Pulmonary artery endothelial cell (primary cell): ENCODE data around the gene RAC2. TPM values are rescaled to one million over a fixed set of nuclear protein-coding genes. Genes with fewer than 3 reads are reported as not detected.
"Not testable (repeated sequence)": the region's sequence is repeated elsewhere in the genome, so short reads cannot be mapped to it uniquely, and the experiment has no call there.

Source experiments
- DNase-seq: peaks from one replicate; pipeline ENCODE4 v3.0.0-alpha.2; 2011; ENCODE audit warnings: low read depth, low spot score
- total RNA-seq: library from RNA; depleted of rRNA; stranded (reverse); fragments of >200 nt; gene quantifications from 2 replicates; pipeline ENCODE4 v1.2.3, GENCODE V29; 2014

Gene RAC2
- total RNA-seq, 1 donor from 2014 or later = 19.4 TPM

DNA sequence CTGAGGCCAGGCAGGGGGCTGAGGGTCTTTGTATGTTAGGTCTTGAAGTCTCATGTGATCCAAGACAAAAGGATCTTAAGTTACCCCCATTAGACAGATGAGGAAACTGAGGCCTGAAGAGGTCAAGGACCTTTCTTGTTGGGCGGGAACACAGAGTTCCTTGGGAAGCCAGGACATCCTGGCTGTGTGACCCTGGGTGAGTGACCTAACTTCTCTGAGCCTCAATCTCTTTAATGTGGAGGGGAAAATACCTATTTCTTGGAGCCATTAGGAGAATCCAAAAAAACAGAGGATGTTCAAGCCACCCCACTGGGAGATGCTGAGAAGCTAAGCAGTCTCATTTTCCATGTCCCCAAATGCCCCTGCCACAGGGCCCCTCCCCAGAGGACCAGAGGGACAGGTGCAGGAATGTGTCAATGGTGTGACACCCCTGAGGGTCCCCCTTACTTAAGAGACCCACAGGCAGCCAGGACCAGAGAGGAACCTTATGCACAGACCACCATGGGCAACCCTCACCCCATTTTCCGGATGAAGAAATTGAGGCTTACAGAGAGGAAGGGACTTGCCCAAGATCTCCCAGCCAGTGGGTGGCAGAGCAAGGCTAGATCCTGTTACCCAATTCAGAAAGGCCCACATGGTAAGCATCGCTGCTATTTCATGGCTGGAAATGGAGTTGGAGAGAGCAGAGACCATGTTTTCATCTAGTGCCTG is 8.0 kb downstream of the RAC2 start:
- DNase-seq = no peak

DNA sequence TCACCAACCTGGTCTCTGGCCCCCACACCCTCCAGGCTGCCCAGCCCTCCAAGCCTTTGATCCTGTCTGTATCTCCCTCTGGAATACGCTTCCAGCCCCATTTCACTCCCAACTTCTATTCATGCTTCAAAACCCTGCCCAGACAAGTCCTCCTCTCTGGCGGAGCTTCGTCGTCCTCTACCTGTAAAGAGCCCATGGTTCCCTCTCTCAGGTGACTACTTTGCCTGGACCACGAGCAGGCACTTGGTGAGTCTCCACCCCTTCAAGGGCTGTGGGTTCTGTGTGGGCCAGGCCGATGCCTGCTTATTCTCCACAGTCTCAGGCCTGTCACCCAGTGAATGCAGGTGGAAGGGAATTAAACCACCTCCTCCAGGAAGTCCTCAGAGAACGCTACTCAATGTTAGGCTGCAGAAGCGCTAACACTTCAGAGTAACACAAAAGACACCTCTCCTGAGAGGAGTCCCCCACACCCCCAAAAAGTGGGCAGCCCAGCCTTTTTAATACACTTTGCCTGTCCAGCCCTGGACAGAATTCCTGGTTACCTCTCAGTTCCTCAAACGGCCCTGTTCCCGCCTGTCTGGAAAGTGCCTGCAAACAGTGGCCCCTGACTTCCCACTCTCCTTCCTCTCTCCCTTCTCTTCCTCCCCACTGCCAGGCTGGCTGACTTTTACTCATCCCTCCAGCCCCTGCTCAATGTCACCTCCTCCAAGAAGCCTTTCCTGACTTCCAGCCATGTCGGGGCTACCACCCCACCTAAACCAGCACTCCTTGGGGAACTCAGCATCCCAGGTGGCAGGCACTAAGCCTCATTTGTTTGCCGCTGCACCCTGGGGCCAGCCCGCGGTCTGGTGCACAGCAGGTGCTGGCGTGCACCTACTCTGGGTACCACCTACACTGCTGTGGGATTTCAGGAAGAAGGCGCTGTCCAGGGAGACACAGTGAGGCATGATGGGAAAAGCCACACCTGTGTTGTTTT is 9.0 kb downstream of the RAC2 start:
- DNase-seq = no peak

DNA sequence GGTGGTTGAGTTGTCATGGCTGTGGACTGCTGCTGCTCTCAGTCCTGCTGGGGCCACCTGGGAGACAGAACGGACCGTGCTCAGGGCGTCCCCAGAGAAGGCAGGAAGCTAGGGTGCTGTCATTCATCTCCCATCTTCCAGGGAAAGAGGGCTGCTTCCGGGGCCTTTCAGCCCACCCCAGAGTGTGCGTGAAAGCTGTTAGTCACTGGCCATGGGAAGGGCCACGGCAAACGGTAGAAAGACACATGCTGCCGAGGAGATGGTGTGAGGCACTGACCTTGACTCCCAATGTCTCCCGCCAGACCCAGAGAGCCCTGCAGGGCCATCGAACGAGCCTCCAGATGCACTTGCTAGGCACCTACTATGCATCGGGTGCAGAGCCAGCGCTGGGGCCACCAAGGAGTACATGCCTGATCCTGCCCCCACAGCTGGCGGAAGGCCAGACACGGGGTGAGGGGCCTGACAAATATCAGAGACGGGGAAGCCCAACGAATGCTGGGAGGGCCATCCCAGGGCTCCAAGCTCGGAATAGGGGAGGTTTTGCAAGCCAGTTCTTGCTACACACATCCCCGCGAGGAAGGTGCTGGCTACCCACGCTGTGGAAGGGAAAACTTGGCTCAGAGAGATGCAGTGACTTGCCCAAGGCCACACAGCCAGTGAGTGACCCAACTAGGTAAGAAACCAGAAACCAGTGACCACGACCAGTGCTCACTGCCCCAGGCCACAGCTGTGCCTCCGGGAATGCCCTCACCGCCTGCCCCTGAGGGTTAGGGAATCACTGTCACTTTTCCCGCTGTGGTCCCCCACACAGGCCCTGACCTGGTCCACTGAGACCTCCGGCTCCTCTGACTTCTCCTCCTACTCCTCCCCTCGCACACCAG is 10.1 kb downstream of the RAC2 start:
- DNase-seq = no peak

DNA sequence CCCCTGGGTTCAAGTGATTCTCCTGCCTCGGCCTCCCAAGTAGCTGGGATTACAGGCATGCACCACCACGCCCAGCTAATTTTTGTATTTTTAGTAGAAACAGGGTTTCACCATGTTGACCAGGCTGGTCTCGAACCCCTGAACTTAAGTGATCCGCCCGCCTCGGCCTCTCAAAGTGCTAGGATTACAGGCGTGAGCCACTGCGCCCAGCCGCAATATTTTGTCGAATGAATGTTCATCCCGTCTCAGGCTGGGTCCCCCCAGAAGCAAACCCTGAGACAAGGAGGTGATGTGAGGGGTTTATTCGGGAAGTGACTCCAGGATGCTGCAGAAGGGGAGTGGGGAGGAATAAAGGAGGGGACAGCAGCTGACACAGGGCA is 10.7 kb downstream of the RAC2 start:
- not testable (repeated sequence) for DNase-seq

DNA sequence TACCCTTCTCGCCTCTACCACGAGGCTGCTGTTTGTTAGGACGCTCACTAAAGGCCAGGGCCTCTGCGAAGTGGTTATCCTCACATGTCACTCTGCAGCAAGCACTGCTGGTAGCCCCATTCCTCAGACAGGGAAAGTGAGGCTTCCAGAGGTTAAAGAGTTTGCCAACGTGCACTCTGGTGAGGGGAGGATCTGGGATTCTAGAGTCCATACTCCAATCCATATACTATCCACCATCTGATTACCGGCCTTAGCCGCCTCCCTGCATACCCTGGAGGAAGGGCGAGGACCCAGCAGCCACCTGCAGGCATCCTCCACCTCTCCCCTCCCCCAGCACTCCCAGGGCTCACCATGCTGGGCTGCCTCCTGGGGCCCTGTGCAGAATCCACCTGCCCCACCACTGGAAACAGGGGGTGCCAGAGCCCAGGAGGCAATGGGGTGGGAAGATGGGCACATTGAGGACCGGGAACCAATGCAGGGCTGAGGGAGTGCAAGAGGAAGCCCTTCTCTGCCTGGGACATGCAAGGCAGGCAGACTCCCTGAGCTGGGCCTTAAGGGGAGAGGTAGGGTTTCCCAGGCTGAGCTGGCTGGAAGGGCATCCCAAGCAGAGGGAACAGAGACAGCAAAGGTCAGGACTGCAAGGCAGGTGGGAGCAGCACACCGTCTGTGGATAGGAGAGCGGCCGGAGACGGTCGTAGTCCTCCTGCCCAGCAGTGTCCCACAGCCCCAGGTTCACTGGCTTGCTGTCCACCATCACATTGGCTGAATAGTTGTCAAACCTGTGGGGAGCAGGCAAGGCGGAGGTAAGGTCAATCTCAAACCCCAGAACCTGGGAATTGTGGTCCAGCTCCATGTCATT is 11.7 kb downstream of the RAC2 start:
- no peak for DNase-seq

DNA sequence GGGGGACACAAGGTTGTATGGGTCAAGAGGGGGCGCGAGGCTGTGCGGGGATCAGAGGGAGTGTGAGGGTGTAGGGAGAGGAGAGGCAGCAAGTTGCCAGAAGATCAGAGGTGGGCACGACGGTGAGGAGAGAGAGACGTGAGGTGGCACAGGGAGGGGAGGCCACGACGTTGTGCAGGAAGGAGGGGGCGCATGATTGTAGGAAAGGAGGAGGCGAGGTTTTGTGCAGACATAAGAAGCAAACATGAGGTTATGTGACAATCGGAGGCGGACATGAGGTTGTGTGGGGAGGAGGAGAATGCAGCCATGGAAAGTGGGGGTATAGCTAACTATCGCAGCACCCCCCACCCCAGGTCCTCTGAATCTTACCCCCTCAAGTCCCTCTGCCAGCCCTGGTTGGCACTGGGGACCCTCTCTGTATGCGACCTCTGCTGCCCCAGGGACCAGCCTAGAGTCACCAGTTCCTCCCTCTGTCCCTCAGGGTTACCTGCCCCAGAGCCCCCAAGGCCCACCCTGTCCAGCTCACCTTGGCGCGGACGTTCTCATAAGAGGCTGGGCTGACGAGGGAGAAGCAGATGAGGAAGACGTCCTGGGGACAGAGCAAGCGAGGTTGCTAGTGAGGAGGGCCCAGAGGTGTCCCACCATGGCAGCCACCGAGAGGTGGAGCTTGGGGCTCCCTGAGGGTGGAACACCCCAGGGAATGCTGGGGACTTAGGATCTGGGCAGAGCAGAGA is 12.5 kb downstream of the RAC2 start:
- no peak for DNase-seq

DNA sequence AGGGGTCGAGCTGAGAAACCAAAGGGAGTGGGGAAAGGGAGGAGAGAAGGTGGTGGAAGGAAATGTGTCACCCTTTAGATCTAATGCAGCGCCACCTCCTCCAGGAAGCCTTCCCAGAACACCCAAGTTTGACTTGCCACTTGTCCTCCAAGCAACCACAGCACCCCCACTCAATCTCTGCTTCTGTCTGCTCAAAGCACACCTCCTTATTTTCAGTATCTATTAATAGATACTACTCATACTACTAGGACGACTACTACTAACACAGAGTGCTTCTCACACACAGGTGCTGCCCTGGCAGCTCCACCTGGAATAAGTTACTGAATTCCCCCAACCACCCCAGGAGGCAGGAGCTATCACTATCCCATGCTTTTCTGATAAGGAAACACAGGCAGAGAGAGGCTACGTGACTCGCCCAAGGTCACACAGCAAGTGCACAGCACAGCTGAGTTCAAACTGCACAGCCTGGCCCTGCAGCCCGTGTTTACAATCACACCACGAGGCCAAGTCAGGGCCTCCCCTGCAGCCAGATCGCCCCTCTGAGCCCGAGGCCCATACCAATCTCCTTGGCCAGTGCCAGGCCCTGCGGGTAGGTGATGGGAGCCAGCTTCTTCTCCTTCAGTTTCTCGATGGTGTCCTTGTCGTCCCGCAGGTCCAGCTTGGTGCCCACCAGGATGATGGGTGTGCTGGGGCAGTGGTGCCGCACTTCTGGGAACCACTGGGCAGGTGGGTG is 13.2 kb downstream of the RAC2 start:
- DNase-seq = no peak

DNA sequence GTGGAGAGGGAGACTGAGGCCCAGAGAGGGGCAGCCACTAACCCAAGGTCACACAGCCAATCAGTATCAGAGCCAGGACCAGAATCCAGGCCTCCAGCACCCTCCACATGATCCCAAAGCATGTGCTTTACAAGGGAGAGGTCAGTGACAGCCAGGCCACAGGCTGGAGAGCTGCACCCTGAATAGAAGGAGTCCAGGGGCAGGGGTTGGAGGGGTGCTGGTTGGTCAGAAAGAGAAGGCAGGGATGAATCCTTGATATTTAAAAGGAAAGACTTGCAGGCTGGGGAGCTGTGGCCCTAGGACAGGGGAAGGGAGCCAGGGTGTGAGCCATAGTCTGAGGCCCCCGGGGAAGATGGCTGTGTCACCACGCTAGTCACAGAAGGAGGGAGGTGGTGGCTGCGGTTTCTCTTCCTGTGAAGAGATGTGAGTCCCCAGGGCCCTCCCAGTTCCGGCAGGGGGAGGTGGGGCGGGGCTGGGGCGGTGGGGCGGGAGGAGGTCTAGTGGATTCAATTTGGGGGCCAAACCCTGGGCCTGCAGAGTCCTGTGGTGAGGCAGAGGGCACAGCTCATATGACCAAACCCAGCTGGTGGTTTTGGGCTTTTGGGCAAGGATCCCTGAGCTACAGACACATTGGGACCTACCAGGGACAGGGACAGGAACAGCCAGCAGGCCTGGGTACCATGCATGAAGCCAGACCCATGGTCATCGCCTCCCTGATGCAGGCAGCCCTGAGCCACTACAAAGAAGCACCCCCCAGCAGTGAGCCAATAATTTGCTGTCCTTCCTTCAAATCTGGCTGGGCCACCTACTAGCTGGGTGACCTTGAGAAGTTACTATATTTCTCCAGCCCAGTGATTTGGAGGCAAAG is 14.0 kb downstream of the RAC2 start:
- DNase-seq = no peak

DNA sequence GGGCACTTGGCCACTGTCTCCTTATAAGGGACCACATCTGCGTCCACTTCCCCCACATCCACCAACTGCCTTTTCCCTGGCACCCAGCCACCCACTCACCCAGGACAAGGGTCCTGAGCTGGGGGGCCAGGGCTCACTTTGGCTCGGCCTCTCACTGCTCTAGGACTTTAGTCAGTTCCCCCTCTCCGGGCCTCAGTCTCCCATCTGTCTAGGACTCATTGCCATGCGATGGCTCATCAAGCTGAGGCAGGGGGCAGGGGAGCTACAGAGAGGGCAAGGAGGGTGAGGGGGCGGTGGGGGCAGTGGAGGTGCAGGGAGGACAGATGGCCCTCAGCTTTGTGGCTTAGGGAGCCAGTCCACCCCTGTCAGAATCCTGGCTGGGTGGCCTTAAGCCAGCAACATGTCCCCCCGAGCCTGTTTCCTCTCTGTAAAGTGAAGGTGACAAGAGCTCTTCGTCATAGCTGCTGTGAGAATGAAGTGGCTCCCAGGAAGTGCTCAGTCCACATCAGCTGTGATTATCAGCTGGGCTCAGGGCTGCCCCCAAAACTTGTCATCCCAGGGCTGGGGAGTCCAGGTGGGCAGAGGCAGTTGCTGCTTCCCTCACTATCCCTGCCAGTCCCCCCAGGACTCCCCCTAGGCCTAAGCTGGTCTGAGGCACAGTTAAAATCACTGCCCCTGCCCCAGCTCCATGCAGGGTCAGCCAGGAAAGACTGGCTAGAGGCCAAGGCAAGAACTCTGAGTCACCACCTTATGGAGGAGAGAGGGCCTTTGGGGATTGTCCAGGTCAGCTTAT is 14.9 kb downstream of the RAC2 start:
- DNase-seq = peak; percentile 22

DNA sequence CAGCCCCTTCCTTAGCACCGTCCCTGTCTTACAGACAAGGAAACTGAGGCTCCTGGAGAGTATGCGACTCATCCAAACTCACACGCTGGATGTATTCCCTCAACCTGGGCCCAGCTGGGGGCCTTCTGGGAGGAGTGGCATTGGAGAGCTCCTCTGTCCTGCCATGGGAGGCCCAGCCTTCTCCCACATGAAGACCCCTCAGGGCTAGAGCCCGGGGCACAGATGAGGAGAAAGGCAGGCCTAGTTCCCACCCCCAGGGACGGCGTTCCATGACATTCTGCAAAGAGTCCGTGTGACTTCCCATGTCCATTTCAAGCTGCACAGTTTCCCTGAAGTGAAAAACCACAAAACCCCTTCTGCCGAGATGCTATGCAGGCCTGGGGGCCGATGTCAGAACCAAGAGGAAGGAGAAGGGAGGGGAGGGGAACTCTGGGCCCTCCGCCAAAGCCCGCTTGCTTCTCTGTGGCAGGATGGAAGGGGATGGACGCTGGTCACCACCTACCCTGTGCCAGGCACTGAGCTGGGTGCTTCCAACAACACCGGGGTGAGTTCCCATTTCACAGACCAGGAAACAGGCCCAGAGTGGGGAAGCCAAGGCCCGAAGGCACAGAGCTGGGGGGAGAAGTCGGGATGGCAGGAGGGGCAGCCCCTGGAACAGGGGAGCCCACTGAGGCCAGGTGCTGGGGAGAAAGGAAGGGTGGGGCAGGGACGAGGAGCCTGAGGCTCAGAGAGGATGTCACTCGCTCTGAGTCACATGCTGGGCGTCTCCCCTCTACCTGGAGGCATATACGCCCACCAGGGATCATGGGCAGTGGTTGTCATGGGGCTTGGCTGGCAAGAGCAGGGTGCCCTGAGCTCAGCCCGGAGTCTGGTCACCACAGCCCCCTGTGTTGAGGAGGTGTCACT is 15.7 kb downstream of the RAC2 start:
- DNase-seq = no peak

DNA sequence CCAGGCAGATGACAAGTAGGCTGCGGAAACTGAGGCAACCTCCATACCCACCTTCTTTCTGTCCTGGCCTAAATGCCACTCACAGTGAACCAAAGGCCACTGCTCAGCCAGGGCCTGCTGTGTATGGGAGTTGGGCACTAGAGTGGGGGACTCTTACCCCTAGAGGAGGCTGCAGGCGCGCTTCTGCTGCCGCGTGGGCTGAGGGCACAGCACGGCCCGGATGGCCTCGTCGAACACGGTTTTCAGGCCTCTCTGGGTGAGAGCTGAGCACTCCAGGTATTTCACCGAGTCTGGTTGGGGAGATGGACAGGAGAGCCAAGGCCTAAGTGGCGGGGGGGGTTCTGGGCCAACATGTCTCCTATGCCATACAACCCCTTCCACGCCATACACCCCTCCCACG is 17.6 kb downstream of the RAC2 start:
- DNase-seq = no peak

DNA sequence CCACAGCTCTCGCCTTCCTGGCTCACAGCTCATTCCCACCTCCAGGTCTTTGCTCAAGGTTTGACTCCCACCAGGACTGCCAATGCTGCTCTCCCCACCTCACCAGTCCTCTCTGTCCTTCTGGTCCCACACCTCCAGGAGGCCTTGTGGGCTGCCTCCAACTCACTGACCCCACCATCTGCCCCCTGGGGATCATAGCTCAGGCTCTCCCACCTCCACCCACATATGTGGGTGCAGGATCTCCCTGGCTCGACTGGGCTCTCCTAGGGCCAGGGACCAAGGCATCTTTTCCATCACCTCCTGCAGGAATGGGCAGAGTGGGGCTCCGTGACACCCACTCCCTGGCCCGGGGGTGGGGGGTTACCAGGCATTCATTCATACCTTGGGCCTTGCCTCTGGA is 18.0 kb downstream of the RAC2 start:
- DNase-seq = no peak

DNA sequence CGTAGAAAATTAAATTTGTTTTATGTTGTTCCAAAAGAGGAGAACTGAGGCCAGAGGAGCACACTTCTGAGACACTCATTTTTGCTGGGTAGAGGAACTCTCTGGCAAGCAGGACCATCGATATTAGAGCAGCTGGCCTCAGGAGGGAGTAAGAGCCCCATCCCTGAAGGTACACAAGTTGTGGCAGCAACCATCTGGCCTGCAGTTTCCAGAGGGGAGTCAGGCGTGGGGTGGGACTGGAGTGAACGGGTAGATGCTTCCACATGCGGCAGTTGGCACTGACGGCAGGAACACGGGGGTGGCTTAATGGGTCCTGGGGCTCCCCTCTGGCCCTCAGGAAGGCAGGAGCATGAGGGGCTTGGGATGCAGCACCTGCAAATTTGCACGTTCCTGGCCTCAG is 18.6 kb downstream of the RAC2 start:
- no peak for DNase-seq

DNA sequence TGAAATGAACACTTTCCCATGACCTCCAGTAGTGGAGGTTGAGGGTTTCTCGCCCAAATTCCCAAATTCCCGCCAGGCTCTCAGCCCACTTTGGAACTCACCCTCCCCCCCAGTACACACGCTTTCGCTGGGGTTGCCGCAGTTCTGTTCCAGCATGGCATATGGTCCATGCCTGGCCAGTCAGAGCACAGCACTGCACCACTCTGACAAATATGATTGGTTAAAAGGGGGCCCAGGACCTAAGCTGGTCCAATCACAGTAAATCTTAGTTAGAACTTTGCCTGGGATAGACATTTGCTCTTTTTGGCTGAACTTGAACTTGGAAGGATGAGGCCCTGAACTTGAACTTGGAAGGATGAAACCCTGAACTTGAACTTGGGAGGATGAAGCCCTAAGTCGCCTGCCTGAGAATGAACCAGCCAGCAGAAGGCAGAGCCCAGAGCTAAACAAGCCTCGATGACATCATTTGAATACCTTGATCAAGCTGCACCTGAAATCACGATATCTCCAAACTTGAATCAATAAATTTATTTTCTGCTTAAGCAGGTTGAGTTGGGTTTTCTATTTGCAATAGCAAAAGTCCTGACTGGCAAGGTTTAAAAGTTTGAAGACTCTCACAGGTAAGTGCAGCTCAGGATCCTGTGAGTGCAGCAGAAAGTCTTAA is 19.2 kb downstream of the RAC2 start:
- no peak for DNase-seq

DNA sequence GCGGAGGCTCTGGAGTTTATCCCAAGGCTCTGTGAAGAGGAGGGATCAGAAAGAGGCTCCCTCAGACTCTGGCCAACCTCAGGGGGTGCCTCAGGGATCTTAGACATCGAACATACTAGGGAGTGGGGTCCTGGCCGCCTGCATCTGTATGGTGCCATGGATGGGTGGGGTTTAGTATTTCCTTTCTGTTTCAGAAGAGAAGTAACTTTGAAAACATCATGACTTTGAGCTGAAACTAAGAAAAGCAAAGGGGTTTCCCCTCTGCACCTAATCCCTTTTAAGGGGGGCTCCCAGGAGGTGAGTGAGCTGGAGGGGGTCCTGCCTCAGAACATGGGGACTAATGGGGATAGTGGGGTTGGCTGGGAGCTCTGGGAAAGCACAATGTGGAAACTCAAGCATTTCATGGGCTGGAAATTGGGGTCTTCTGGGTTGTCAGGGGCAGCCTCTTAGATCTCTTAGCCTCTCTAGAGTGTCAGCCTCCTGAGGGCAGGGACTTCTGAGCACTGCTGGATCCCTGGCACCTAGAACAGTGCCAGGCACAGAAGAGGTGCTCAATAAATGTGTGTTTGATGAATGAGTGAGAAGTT is 20.0 kb downstream of the RAC2 start:
- DNase-seq = no peak
